GM12878 (cell line): Measurements from ENCODE around the gene ZNF148. TPM values are rescaled to one million over a fixed set of nuclear protein-coding genes. Genes with fewer than 3 reads are reported as not detected.
A peak's percentile ranks its signal among the peaks of the same experiment; 100 is the strongest.

ENCODE experiments used
- ATAC-seq: fragments of 200-7000 bp; cut with Tn5 transposase; 3 replicates; pipeline ENCODE4 v1.9.1; 2020; ENCODE audit warnings: mild to moderate bottlenecking, moderate library complexity
- BruUV-seq: library from RNA; stranded (reverse); fragments of 400-500 nt; replicated peaks from 2 replicates; lab custom pipeline; 2021; lab: Mats Ljungman, UMichigan
- CTCF ChIA-PET: fragments of 300-600 bp; sonication (Branson Sonifier 250); formaldehyde crosslinking; extraction: SDS; loops from one replicate; lab custom pipeline; 2021; ENCODE audit warnings: inconsistent platforms; lab: Yijun Ruan, JAX
- POLR2A ChIA-PET: fragments of 350-600 bp; formaldehyde crosslinking; extraction: SDS; loops from one replicate; lab custom pipeline; 2021; ENCODE audit warnings: inconsistent platforms; lab: Charles Lee
- RAD21 ChIA-PET: fragments of 300-600 bp; sonication (Branson Sonifier 250); formaldehyde crosslinking; loops from one replicate; lab custom pipeline; 2023; ENCODE audit warnings: antibody characterized with exemption; ENCODE audit not compliant: unreplicated experiment; lab: Charles Lee
- SMC1A ChIA-PET: fragments of 300-600 bp; sonication (Branson Sonifier 250); formaldehyde crosslinking; loops from one replicate; lab custom pipeline; 2023; ENCODE audit not compliant: unreplicated experiment, uncharacterized antibody; lab: Charles Lee
- DNase-seq: peaks from one replicate; pipeline ENCODE4 v3.0.0-alpha.2; 2011; ENCODE audit warnings: low read depth, low spot score
- FAIRE-seq: peaks from 3 replicates; lab custom pipeline; 2011; peaks lifted over from hg19 to GRCh38; lab: Jason Lieb, UNC
- H2AFZ ChIP-seq: 2 replicates; pipeline ENCODE4 v1.6.0; 2011; ENCODE audit warnings: low read depth, low read length, control low read depth; ENCODE audit not compliant: control insufficient read depth
- H3K27ac ChIP-seq: 2 replicates; pipeline ENCODE4 v1.5.1; 2011; ENCODE audit warnings: control low read depth; ENCODE audit not compliant: control insufficient read depth, insufficient read depth
- H3K27me3 ChIP-seq, 2 experiments: replicated peaks in 1 of 2; 2 replicates each; pipeline versions ENCODE4 v1.6.0 to v1.6.1; 2011; ENCODE audit warnings: low read length in 1 of 2; ENCODE audit not compliant: control insufficient read depth in 2 of 2, insufficient read depth in 2 of 2
- H3K36me3 ChIP-seq, 2 experiments: 2 replicates each; pipeline ENCODE4 v1.5.1; 2011; ENCODE audit warnings: low read length in 1 of 2; ENCODE audit not compliant: control insufficient read depth in 2 of 2, insufficient read depth in 2 of 2
- H3K4me1 ChIP-seq: 2 replicates; pipeline ENCODE4 v1.6.1; 2011; ENCODE audit warnings: mild to moderate bottlenecking, low read length, moderate library complexity, mixed read lengths; ENCODE audit not compliant: control insufficient read depth, insufficient read depth
- H3K4me2 ChIP-seq: 2 replicates; pipeline ENCODE4 v1.6.0; 2011; ENCODE audit warnings: control low read depth; ENCODE audit not compliant: control insufficient read depth, insufficient read depth
- H3K4me3 ChIP-seq: fragments of 200-600 bp; sonication (generic); 2 replicates; pipeline ENCODE4 v1.5.1; 2016
- H3K79me2 ChIP-seq: 2 replicates; pipeline ENCODE4 v1.6.0; 2011; ENCODE audit warnings: low read length; ENCODE audit not compliant: control insufficient read depth, insufficient read depth
- H3K9ac ChIP-seq: 2 replicates; pipeline ENCODE4 v1.8.0; 2011; ENCODE audit warnings: low read length, control low read depth, mixed read lengths; ENCODE audit not compliant: control insufficient read depth, insufficient read depth
- H3K9me3 ChIP-seq: replicated peaks from 3 replicates; pipeline ENCODE4 v1.5.1; 2011; ENCODE audit warnings: mild to moderate bottlenecking, low read length; ENCODE audit not compliant: control insufficient read depth, insufficient read depth
- H4K20me1 ChIP-seq: 2 replicates; pipeline ENCODE4 v1.6.0; 2011; ENCODE audit not compliant: control insufficient read depth, insufficient read depth
- MLLT1 ChIP-seq: fragments of 450-650 bp; IDR thresholded peaks from 2 replicates; pipeline ENCODE4 v1.6.1; 2016; ENCODE audit warnings: mild to moderate bottlenecking
- NR2F1 ChIP-seq: fragments of 450-650 bp; conservative IDR thresholded peaks from 2 replicates; pipeline ENCODE4 v1.6.1; 2017; ENCODE audit warnings: mild to moderate bottlenecking
- SKIL ChIP-seq: fragments of 450-650 bp; IDR thresholded peaks from 2 replicates; pipeline ENCODE4 v1.6.1; 2017; ENCODE audit warnings: mild to moderate bottlenecking, low read depth, inconsistent platforms; ENCODE audit not compliant: poor library complexity, severe bottlenecking
- WGBS: methylation state at CpG from one replicate; pipeline ENCODE4 v1.1.6; 2016; ENCODE audit warnings: low lambda C conversion rate; ENCODE audit not compliant: insufficient replicate concordance, insufficient coverage; ENCODE audit errors: missing lambda C conversion rate; 5-methylcytosine and 5-hydroxymethylcytosine counted together
- in situ Hi-C: fragments of 300-500 bp; cut with MboI; formaldehyde crosslinking; loops from 9 replicates; pipeline ENCODE4 v1.14.3; 2018; ENCODE audit warnings: mixed read lengths
- intact Hi-C: fragments of 100-400 bp; cut with micrococcal nuclease; formaldehyde crosslinking; loops from one replicate; pipeline ENCODE4 v1.14.2; 2022; ENCODE audit not compliant: unreplicated experiment
- polyA plus RNA-seq, 11 experiments: library from polyadenylated mRNA; depleted of rRNA in 4 of 11; unstranded in 6 of 11; stranded (reverse) in 5 of 11; fragments of >200 nt; fragmentation: Nextera tagmentation in 4 of 11; fragmentation: Illumina TruSeq in 1 of 11; extraction: Ambion mirVana in 4 of 11; extraction: Trizol in 1 of 11; gene quantifications; 1 replicate in 1 of 11; 2 replicates in 10 of 11; pipeline versions ENCODE4 v1.2.1 to v1.2.3, GENCODE V29; 2011 to 2016; ENCODE audit warnings: inconsistent platforms in 2 of 11, missing spikeins in 2 of 11, low read depth in 1 of 11
- total RNA-seq, 4 experiments: library from RNA; depleted of rRNA in 3 of 4; stranded (reverse); fragments of >200 nt in 3 of 4; fragmentation: Illumina TruSeq in 1 of 4; extraction: Trizol in 1 of 4; gene quantifications; 2 replicates each; pipeline versions ENCODE4 v1.2.1 to v1.2.3, GENCODE V29; 2013 to 2021

Gene ZNF148
- total and polyA plus RNA-seq, 10 of the 15 experiments (the other 5 are each of a cell fraction or from before 2014, with no cell fraction given) = 8.6 to 40.4 (median 26.7) TPM

GRCh38 chr3:125356140-125357026 is 18.7 kb downstream of the ZNF148 start:
- no TSS peak for BruUV-seq
- Histone ChIP-seq H3K4me2 (peak overlapping the region; percentile 80), H3K4me3 (peak overlapping the region; percentile 79), H4K20me1 (peaks cover 3% of the 10 kb centered on the region; the same call in 1 of the 2 replicates), H3K27ac (peak overlapping the region; percentile 47), H3K4me1 (peaks cover 14% of the 10 kb centered on the region), H2AFZ (peak overlapping the region; percentile 11; the same call in 1 of the 2 replicates), H3K79me2 (peaks cover 94% of the 10 kb centered on the region), H3K9ac (peak overlapping the region; percentile 48), H3K36me3 (no peaks in the 10 kb centered on the region; a peak in 1 of 4 replicates), H3K9me3 (no peaks in the 10 kb centered on the region; the same call in 1 of the 3 replicates), H3K27me3 (no peaks in the 10 kb centered on the region)
- POLR2A ChIA-PET = interaction anchor here (1.0 to 2.1 kb wide), 5 partner anchors 10 to 78 kb away, joined by 3 to 8 read pairs (median 4); partner anchors contain the start of gene ZNF148
- FAIRE-seq = no peak
- CTCF ChIA-PET = interaction anchor here (1.2 to 2.5 kb wide), 2 partner anchors 11 to 17 kb away, joined by 3 to 10 read pairs; no protein-coding TSS in a partner anchor
- 18% methylated on average over 5 of the region's 5 CpGs for WGBS
- RAD21 ChIA-PET = interaction anchor here (0.8 to 1.3 kb wide), 2 partner anchors 46 to 80 kb away, joined by 3 to 8 read pairs; no protein-coding TSS in a partner anchor
- SMC1A ChIA-PET = interaction anchor here (0.6 to 2.2 kb wide), 8 partner anchors 9 to 175 kb away, joined by 3 to 9 read pairs (median 4); partner anchors contain the start of gene ZNF148
- in situ Hi-C loops = no loop called here
- no peak for DNase-seq
- TF ChIP-seq NR2F1 = no peak
- TF ChIP-seq SKIL = peak; percentile 14
- TF ChIP-seq MLLT1 = peak; percentile 63; the same call in 1 of the 2 replicates
- intact Hi-C loops = no loop called here
- peak; percentile 8 for ATAC-seq
